ENCODE results near the gene FN1.

GRCh38 chr2:215338883-215339679 lies 96.8 kb downstream of the FN1 start:
- TF ChIP-seq REST (IDR thresholded peaks at IDR 0.05; ENCODE audit: low read depth), result no peak
- TF ChIP-seq EP300 (IDR thresholded peaks at IDR 0.05; ENCODE audit: borderline replicate concordance), result no peak
- no peak for TF ChIP-seq MAX (IDR thresholded peaks at IDR 0.05)
- no peak for TF ChIP-seq TAF1 (IDR thresholded peaks at IDR 0.05; ENCODE audit: low read depth)

Measured in Ishikawa (cell line).